ENCODE measurements around the gene PTPRQ.

The PTPRQ gene

GRCh38 chr12:80565271-80565670 is 121.2 kb downstream of the PTPRQ start:
- DNase-seq (ENCODE audit: low read depth in 2 of 2), result no peak

GRCh38 chr12:80567401-80567800 is 123.4 kb downstream of the PTPRQ start:
- DNase-seq (ENCODE audit: low read depth in 2 of 2), result no peak

DNA sequence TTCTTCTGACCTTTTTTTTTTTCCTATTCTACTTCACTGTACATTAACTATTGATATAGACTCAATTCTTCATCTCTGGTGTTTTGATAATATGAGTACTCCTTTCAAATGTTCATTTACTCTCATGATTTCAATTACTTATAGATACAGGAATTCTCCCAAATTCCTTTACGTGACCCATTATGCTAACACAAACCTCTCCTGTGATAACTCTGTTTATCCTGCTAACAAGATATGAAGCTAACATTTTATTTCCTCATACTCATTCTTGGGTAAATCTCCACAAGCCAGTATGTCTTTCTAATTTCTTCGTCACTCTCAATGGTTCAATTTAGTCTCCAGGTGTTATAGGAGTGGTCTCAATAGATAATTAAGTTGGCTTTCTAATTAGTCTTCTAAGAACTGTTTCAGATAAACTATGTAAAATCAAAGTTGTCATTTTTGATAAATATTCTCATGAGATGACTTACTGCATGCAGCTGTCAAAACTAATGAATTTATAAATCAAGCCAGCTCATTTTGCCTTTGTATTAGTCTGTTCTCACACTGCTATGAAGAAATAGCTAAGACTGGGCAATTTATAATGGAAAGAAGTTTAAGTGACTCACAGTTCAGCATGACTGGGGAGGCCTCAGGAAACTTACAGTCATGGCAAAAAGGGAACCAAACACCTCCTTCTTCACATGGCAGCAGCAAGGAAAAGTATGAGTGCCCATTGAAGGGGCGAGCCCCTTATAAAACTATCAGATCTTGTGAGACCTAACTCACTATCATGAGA is 132.8 kb downstream of the PTPRQ start:
- DNase-seq (ENCODE audit: low read depth in 2 of 2), result no peak

DNA sequence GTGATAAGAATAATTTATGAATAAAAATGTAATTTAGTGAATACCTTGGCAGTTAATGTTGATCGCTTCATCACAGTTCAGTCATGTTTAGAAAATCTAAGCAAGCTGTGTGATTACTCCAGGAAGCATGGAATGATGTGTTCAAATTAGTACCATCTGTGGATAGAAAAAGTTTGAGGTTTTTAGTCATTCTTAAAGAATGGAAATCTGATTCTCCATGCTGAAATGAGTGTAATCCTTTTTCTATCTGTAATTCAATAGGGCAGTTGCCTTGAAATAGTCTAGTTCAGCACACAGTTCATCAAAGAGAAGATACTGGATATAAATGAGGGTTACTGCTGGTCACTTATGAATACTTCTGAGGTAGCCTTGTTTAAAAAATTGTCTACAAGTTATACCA is 136.2 kb downstream of the PTPRQ start:
- no peak for DNase-seq (ENCODE audit: low read depth in 2 of 2)

DNA sequence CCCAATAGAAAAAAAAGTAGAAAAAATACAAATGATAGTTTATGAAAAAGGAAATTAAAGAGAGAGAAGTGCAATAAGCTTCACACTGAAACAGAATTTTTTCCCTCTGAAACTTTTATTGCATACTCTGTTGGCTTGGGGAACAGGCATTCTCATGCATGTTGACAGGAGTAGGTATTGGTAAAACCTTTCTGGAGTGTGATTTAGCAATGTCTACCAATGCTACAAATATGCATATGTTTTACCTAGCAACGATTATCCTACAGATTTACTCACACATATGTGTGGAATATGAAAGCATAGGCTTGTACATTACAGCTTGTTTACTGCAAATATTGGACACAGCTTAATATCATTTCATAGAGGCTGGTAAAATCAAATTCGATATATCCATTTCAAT is 137.7 kb downstream of the PTPRQ start:
- no peak for DNase-seq (ENCODE audit: low read depth in 2 of 2)

- DNase-seq (ENCODE audit: low read depth in 2 of 2), result no peak
Observed at GRCh38 chr12:80582431-80582830, 138.4 kb downstream of the PTPRQ start.

DNA sequence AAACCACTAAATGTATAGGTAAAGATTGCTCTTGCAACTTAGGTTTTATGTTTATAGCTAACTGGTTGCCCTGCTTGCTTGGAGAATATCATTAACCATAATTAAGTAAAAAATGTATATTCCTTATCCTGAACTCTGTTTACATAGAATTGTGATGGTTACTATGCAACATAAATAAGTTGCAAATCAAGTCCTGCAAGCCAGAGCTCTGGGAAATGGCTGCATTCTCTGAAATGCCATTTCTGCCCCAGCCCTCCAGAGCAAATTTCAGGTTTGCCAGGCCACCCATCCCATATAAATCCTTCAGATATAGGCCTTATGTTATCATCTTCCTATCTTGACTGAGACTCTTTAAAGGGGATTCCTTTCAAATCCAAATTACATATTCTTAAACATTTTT is 145.0 kb downstream of the PTPRQ start:
- no peak for DNase-seq (ENCODE audit: low read depth in 2 of 2)

DNA sequence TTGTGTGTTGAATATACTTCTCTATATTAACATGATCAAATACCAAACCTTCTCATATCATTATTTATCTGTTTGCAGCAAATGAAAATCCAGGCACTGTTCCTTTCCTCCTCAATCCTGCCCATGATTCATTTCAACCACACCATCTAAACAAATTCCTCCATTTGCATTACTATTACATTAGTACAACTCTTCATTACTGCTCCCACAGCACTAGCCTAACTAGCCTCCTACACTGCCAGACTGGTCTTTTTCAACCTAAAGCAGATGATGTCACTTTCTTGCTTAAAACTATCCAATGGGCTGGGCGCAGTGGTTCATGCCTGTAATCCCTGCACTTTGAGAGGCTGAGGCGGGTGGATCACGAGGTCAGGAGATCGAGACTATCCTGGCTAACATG is 146.1 kb downstream of the PTPRQ start:
- DNase-seq (ENCODE audit: low read depth in 2 of 2), result no peak

DNA sequence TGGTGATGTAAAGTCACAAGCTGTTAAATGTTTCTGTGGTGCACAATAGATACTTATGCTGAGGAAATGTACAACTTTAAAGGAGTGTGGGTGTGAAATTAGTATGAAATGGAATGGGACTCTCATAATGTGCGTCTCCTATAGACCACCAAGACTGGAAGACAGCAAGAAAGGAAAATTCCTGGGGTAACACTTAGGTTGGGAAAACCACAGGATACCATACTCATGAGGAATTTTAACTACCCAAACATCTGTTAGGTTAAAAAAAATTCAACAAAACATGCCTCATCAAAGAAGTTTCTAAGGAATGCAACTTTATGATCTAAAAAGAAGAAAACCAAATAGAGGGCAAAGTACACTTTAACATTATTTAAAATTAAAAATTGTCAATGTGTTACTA is 149.7 kb downstream of the PTPRQ start:
- DNase-seq (ENCODE audit: low read depth in 2 of 2), result no peak

- no peak for DNase-seq (ENCODE audit: low read depth in 2 of 2)
Observed at GRCh38 chr12:80596509-80596908, 152.5 kb downstream of the PTPRQ start.

DNA sequence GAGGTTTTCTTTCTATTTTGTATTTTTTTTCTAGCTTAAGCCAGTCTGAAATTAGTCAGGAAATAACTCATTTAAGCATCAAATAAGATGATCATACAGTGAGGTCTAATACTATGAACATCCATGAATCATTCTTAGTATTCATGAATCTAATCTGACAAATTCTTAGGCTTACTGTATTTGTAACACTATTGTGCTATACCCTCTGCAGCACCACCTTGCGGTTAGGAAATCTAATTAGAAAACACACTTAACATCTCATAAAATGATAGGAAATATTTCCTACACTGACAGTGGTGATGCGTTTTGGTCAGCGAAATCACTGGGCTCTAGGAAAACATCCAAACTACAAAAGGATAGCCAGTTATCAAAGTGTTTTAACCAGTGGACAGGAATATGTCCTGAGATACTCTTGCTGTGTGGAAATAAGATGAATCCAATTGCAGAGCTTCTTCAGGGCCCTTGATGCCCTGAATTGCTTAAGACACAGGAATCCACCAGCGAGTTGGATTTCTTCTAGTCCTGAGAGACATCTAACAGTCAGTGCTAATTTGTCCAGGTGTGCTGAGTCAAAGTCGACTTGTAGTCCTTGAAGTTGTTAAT is 154.1 kb downstream of the PTPRQ start:
- DNase-seq (ENCODE audit: low read depth in 2 of 2), result no peak

- no peak for DNase-seq (ENCODE audit: low read depth in 2 of 2)
Observed at GRCh38 chr12:80602455-80602854, 158.4 kb downstream of the PTPRQ start.

DNA sequence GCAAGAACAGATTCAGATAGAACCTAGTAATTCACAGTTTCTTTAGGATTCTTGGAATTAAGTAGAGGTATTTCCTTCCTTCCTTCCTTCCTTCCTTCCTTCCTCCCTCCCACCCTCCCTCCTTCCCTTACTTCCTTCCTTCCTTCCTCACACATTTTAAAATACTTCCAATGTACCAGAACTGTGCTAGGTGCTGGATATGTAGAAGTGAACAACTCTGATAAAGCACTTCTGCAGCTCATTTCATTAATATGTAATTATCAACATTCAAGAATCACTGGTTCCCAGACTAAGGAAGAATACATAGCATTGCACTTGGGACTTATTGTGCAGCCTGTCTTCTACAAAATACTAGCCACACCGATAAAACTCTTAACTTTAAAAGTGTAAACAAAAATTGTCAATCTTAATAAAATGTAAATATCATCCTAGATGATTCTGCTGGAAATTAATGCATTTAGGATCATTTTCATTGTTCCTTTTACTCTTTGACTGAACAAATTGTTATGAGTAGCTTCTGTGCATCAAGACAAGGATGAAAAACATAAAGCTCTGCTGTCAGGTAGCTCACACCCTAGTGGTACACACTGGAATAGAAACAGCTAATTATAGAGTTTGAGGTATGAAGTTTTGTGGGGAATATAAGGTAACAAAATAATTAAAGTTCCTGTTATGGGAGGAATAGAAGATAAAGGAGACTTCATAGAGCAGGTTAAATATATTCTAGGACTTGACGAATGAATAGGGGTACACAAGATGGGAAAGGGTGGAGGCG is 163.5 kb downstream of the PTPRQ start:
- DNase-seq (ENCODE audit: low read depth in 2 of 2), result no peak

DNA sequence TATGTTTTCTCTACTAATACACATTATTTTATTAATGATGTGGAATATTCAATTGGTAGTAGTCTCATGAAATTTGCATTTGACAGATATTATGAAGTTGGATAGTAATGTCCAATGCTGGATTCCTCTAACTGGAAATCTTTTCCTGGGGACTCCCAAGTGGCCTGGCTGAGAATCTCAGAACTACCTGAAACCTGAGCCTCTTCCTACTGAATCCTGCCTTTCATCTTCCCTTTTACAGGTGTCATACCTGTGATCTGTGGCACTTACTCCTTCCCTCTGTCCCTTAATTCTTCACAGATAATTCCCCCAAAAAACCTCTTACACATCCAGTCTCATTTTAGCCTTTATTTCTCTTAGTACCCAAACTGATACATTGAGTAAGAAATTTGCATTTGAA is 173.7 kb downstream of the PTPRQ start:
- DNase-seq (ENCODE audit: low read depth in 2 of 2), result no peak

GRCh38 chr12:80620281-80620680 is 176.2 kb downstream of the PTPRQ start:
- DNase-seq (ENCODE audit: low read depth in 2 of 2), result no peak

- no peak for DNase-seq (ENCODE audit: low read depth in 2 of 2)
Observed at GRCh38 chr12:80622271-80622670, 178.2 kb downstream of the PTPRQ start.

- DNase-seq (ENCODE audit: low read depth in 2 of 2), result no peak
Observed at GRCh38 chr12:80625051-80625450, 181.0 kb downstream of the PTPRQ start.

GRCh38 chr12:80625901-80626300 is 181.9 kb downstream of the PTPRQ start:
- DNase-seq (ENCODE audit: low read depth in 2 of 2), result no peak

- DNase-seq (ENCODE audit: low read depth in 2 of 2), result no peak
Observed at GRCh38 chr12:80627782-80628181, 183.7 kb downstream of the PTPRQ start.

DNA sequence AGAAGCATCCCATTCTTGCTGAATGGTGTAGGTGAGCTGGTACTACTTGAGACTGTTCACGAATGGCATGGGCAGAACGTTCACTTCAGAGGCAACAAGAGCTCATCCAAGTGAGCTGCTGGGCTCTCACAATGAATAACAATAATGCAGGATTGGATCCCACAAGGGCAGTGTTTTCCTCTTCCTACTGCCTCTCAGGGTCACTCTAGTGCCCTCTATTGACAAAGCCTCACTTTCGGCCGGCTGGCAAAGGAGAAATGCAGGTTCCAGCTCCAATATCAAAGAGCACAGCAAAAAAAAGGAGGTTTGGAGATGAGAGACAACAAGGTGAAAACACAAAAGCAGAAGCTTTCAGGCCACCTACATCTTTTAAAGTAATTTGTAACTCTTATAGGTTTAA is 188.8 kb downstream of the PTPRQ start:
- no peak for DNase-seq (ENCODE audit: low read depth in 2 of 2)

GRCh38 chr12:80634903-80635302 is 190.9 kb downstream of the PTPRQ start:
- DNase-seq (ENCODE audit: low read depth in 2 of 2), result no peak

GRCh38 chr12:80636832-80637231 is 192.8 kb downstream of the PTPRQ start:
- DNase-seq (ENCODE audit: low read depth in 2 of 2), result no peak

- DNase-seq (ENCODE audit: low read depth in 2 of 2), result no peak
Observed at GRCh38 chr12:80641936-80642335, 197.9 kb downstream of the PTPRQ start.

All from stimulated activated CD8-positive, alpha-beta memory T cell treated with anti-CD3 and anti-CD28 coated beads, Interleukin-15, amount 100 ng/mL, for 4 hours (primary cell).